Measurements from ENCODE around the gene GNAQ.

DNA sequence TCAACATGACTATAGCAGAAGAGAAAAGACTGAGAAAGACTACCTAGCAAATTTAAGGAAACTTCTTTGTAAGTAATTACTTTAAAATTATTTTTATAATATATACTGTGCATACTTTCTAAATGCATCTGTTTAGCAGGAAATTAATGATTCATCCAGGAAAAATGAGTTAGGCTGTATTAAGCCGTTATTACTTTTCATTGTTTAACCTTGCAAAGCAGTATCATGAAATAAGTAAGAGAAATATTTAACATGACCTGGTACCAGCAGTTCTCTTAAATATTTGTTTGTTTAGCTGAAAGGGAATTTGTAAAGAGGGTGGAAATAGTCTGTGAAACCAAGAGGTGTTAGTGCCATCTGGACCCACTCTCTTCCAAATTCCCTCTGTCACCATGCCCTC, 175.0 kb downstream of the GNAQ start:
- TF ChIP-seq, protein P1, sequence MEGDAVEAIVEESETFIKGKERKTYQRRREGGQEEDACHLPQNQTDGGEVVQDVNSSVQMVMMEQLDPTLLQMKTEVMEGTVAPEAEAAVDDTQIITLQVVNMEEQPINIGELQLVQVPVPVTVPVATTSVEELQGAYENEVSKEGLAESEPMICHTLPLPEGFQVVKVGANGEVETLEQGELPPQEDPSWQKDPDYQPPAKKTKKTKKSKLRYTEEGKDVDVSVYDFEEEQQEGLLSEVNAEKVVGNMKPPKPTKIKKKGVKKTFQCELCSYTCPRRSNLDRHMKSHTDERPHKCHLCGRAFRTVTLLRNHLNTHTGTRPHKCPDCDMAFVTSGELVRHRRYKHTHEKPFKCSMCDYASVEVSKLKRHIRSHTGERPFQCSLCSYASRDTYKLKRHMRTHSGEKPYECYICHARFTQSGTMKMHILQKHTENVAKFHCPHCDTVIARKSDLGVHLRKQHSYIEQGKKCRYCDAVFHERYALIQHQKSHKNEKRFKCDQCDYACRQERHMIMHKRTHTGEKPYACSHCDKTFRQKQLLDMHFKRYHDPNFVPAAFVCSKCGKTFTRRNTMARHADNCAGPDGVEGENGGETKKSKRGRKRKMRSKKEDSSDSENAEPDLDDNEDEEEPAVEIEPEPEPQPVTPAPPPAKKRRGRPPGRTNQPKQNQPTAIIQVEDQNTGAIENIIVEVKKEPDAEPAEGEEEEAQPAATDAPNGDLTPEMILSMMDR (IDR thresholded peaks at IDR 0.05) = no peak
- TF ChIP-seq ZFX (IDR thresholded peaks at IDR 0.05; ENCODE audit: borderline replicate concordance) = no peak

Data from 22Rv1 (cell line).